ENCODE results near the gene CHD2.

CHD2 gene

GRCh38 chr15:93076875-93077274 lies 176.8 kb downstream of the CHD2 start:
- no peak for DNase-seq (ENCODE audit: low read depth, low spot score)
- in situ Hi-C loops (cut with HindIII; ENCODE audit: low sequenced_read_pairs): no loop called here
- no peak overlapping the region for H3K4me3 ChIP-seq (ENCODE audit: low read depth, low read length)
- TF ChIP-seq CTCF (IDR thresholded peaks at IDR 0.05; ENCODE audit: low read depth, low read length): no peak
